OCI-LY7 (cell line): ENCODE results near the gene PMS1. TPM values are rescaled to one million over a fixed set of nuclear protein-coding genes. Genes with fewer than 3 reads are reported as not detected.
A peak's percentile ranks its signal among the peaks of the same experiment; 100 is the strongest.

Source experiments
- BruUV-seq: library from RNA; stranded (reverse); fragments of 400-500 nt; replicated peaks from 2 replicates; lab custom pipeline; 2021; lab: Mats Ljungman, UMichigan
- CTCF ChIA-PET: fragments of 300-600 bp; sonication (Branson Sonifier 250); formaldehyde crosslinking; loops from one replicate; lab custom pipeline; 2022; ENCODE audit warnings: antibody characterized with exemption; ENCODE audit not compliant: unreplicated experiment; lab: Charles Lee
- POLR2A ChIA-PET: fragments of 300-600 bp; sonication (Branson Sonifier 250); formaldehyde crosslinking; loops from one replicate; lab custom pipeline; 2022; ENCODE audit warnings: antibody characterized with exemption; lab: Charles Lee
- DNase-seq: peaks from one replicate; pipeline ENCODE4 v3.0.0-alpha.2; 2015; ENCODE audit warnings: low spot score
- H2AFZ ChIP-seq: fragments of 200-600 bp; sonication (generic), shearing (Covaris generic); 2 replicates; pipeline ENCODE4 v1.6.1; 2014; ENCODE audit warnings: mild to moderate bottlenecking, antibody characterized with exemption, low read length, moderate library complexity
- H3K27ac ChIP-seq: fragments of 200-600 bp; sonication (generic); 2 replicates; pipeline ENCODE4 v1.5.1; 2014; ENCODE audit warnings: mixed run types, low read depth, mild to moderate bottlenecking, moderate library complexity, low read length, inconsistent platforms; ENCODE audit not compliant: poor library complexity, severe bottlenecking
- H3K36me3 ChIP-seq: fragments of 200-600 bp; sonication (generic); 2 replicates; pipeline ENCODE4 v1.6.1; 2014; ENCODE audit warnings: mild to moderate bottlenecking, antibody characterized with exemption, low read length, moderate library complexity, mixed read lengths; ENCODE audit not compliant: insufficient read depth
- H3K4me1 ChIP-seq: fragments of 200-600 bp; sonication (generic); 2 replicates; pipeline ENCODE4 v1.5.1; 2014; ENCODE audit warnings: mild to moderate bottlenecking, low read length; ENCODE audit not compliant: insufficient read depth, poor library complexity, severe bottlenecking
- H3K4me2 ChIP-seq: fragments of 200-600 bp; sonication (generic); 2 replicates; pipeline ENCODE4 v1.6.1; 2014; ENCODE audit warnings: mild to moderate bottlenecking, low read length
- H3K4me3 ChIP-seq: fragments of 200-600 bp; sonication (generic); 2 replicates; pipeline ENCODE4 v1.5.1; 2014; ENCODE audit warnings: mild to moderate bottlenecking, low read depth, low read length; ENCODE audit not compliant: poor library complexity, severe bottlenecking
- H3K79me2 ChIP-seq: fragments of 200-600 bp; sonication (generic); 2 replicates; pipeline ENCODE4 v1.6.1; 2016; ENCODE audit warnings: low read depth, mild to moderate bottlenecking, low read length, moderate library complexity, mixed read lengths; ENCODE audit not compliant: insufficient read depth
- H3K9me2 ChIP-seq: fragments of 200-600 bp; sonication (generic); 2 replicates; pipeline ENCODE4 v1.6.1; 2016; ENCODE audit warnings: mild to moderate bottlenecking, low read length, mixed read lengths; ENCODE audit not compliant: insufficient read depth
- H3K9me3 ChIP-seq: fragments of 200-600 bp; sonication (generic); 2 replicates; pipeline ENCODE4 v1.6.1; 2014; ENCODE audit warnings: mild to moderate bottlenecking, mixed run types, low read length, mixed read lengths
- H4K20me1 ChIP-seq: fragments of 200-600 bp; sonication (generic); 2 replicates; pipeline ENCODE4 v1.6.1; 2014; ENCODE audit warnings: mild to moderate bottlenecking, antibody characterized with exemption, low read length, moderate library complexity, mixed read lengths; ENCODE audit not compliant: insufficient read depth
- CTCF ChIP-seq: fragments of 200-600 bp; sonication (generic); conservative IDR thresholded peaks from 2 replicates; pipeline ENCODE4 v1.5.1; 2014; ENCODE audit warnings: mild to moderate bottlenecking, antibody characterized with exemption, low read length, moderate library complexity, mixed read lengths
- EZH2phosphoT487 ChIP-seq: fragments of 200-600 bp; sonication (generic); IDR thresholded peaks from 2 replicates; pipeline ENCODE4 v1.6.1; 2018; ENCODE audit warnings: low read depth, borderline replicate concordance, mild to moderate bottlenecking, mixed run types, antibody characterized with exemption, low read length, moderate library complexity, mixed read lengths
- intact Hi-C: fragments of 100-400 bp; cut with micrococcal nuclease; formaldehyde crosslinking; loops from one replicate; pipeline ENCODE4 v1.10.0; 2022; ENCODE audit not compliant: unreplicated experiment
- total RNA-seq, 2 experiments: library from RNA; depleted of rRNA in 1 of 2; stranded (reverse); fragments of >200 nt in 1 of 2; shearing (Covaris generic) in 1 of 2; gene quantifications; 2 replicates each; pipeline ENCODE4 v1.2.3, GENCODE V29; 2014 to 2022

The PMS1 gene
- total RNA-seq, 2 experiments from 2014 or later: 31.2 to 72.2 TPM

DNA sequence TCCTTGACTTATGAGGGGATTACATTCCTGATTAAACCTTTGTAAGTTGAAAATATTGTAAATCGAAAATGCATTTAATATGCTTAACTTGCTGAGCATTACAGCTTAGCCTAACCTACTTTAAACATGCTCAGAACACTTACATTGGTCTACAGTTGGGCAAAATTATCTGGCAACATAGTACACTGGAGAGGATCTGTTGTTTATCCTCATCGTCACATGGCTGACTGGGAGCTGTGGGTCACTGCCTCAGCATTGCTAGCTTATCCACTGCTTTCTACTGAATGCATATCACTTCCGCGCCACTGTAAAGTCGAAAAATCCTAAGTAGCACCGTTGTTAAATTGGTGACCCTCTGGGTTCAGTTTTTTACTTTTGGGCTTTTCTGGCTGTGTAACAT lies 13.7 kb downstream of the PMS1 start:
- Histone ChIP-seq H3K36me3 (peaks cover 97% of the 10 kb centered on the region), H4K20me1 (peaks cover 7% of the 10 kb centered on the region; the same call in 1 of the 2 replicates), H3K27ac (no peak overlapping the region), H3K9me2 (no peaks in the 10 kb centered on the region), H3K9me3 (no peaks in the 10 kb centered on the region), H3K4me1 (peaks cover 4% of the 10 kb centered on the region), H3K79me2 (0 out of 2 replicates have a peak, but pooled peaks cover 12% of the 10 kb centered on the region), H3K4me3 (no peak overlapping the region), H3K4me2 (no peak overlapping the region), H2AFZ (no peak overlapping the region)
- TF ChIP-seq EZH2phosphoT487 (no peak), CTCF (no peak)
- no TSS peak for BruUV-seq
- DNase-seq: no peak
- POLR2A ChIA-PET: interaction anchor here (0.9 kb wide), 2 partner anchors 15 to 49 kb away, joined by 3 to 4 read pairs; no protein-coding TSS in a partner anchor
- intact Hi-C loops: loop anchor here (1.0 kb wide), 1 partner anchor 272 kb away; no protein-coding TSS in a partner anchor
- CTCF ChIA-PET: no interaction called here

DNA sequence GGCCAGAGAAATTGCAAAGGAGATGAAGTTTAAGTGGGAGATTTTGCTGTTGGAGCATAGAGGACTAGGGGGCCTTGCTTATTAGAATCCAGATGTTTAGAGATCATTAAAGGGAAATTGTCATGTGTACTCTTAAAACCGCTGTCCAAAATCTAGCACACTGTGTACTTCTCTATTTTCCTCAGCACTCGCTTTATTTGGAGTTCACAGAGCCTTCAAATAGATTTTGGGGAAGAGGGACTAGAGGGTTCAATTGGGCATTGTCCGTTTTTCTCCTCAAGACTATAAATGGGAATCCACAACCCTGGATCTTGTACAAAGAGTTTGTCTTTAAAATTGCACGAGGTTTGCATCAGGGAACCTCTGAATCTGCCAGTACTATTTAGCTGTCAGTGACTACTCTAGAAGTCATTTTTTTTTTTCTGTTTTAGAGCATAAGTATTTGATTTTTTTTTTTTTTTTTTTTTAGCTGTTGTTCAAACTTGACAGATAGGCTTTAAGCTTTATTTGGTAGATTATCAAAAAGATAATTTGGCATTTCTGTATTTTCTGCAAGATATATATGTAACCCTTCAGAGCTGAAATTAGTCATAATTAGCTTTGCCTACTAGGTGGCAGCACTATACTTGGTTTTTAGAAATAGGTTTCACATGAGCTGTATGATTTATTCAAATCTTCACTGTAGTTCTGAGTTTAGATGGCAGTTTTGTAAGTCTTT lies 14.2 kb downstream of the PMS1 start:
- peak; percentile 47 for DNase-seq
- TF ChIP-seq EZH2phosphoT487 (no peak), CTCF (peak; percentile 84)
- H2AFZ ChIP-seq: no peak overlapping the region

More for the DNA sequence above, 14.2 kb downstream of the PMS1 start:
- CTCF ChIA-PET: interaction anchor here (1.2 kb wide), 1 partner anchor 272 kb away, joined by 3 read pairs; no protein-coding TSS in a partner anchor
- Histone ChIP-seq H4K20me1 (peaks cover 7% of the 10 kb centered on the region; the same call in 1 of the 2 replicates), H3K4me2 (no peak overlapping the region), H3K36me3 (peaks cover 96% of the 10 kb centered on the region), H3K4me3 (no peak overlapping the region), H3K4me1 (peaks cover 4% of the 10 kb centered on the region), H3K9me3 (no peaks in the 10 kb centered on the region), H3K9me2 (no peaks in the 10 kb centered on the region), H3K27ac (no peak overlapping the region), H3K79me2 (0 out of 2 replicates have a peak, but pooled peaks cover 12% of the 10 kb centered on the region)
- POLR2A ChIA-PET: interaction anchor here (0.6 to 1.9 kb wide), 11 partner anchors 11 to 933 kb away, joined by 3 to 9 read pairs (median 4); no protein-coding TSS in a partner anchor
- no TSS peak for BruUV-seq
- intact Hi-C loops: loop anchor here (1.0 kb wide), 1 partner anchor 272 kb away; no protein-coding TSS in a partner anchor
